HG02610 (cell line): ENCODE results near the gene IFT52.
"Not testable (repeated sequence)": the region's sequence is repeated elsewhere in the genome, so short reads cannot be mapped to it uniquely, and the experiment has no call there.

Experiments used
- ATAC-seq: cut with Tn5 transposase; IDR thresholded peaks from one replicate; pipeline ENCODE4 v1.9.1; 2021; ENCODE audit warnings: mild to moderate bottlenecking, moderate library complexity; ENCODE audit not compliant: unreplicated experiment

IFT52 gene

DNA sequence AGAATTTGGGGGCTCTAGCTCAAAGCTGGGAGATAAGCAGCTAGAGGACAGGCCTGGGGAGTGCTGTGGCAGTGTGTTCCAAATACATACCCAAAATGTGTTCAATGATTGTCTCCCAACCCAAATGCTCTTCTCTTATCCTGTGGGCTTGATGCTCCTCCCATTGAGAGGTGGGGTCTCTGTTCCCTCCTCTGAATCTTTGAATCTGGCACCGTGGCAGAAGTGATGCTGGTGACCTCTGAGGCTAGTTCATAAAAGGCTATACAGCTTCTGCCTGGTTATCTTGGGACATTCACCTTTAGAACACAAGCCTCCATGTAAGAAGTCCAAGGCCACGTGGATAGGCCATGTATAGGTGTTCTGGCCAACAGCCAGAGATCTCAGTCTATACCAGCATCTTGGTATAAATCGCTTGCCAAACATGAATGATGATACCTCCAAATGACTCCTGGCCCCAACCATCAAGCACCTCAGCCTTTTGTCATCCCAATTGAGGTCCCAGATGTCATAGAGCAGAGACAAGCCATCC, 60.3 kb downstream of the IFT52 start:
- ATAC-seq, result no peak

DNA sequence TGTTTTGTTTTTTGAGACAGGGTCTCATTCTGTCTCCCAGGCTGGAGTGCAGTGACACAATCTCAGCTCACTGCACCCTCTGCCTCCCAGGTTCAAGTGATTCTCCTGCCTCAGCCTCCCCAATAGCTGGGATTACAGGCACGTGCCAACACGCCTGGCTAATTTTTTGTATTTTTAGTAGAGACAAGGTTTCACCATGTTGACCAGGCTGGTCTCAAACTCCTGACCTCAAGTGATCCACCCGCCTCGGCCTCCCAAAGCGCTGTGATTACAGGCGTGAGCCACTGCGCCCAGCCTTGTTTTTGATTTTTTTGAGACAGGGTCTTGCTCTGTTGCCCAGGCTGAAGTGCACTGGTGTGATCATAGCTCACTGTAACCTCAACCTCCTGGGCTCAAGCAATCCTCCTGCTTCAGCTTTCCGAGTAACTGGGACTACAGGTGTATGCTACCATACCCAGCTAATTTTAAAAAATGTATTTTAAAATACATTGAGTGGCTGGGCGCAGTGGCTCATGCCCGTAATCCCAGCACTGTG, 61.0 kb downstream of the IFT52 start:
- ATAC-seq, result not testable (repeated sequence)

GRCh38 chr20:43653966-43654365, 63.2 kb downstream of the IFT52 start:
- no peak for ATAC-seq

DNA sequence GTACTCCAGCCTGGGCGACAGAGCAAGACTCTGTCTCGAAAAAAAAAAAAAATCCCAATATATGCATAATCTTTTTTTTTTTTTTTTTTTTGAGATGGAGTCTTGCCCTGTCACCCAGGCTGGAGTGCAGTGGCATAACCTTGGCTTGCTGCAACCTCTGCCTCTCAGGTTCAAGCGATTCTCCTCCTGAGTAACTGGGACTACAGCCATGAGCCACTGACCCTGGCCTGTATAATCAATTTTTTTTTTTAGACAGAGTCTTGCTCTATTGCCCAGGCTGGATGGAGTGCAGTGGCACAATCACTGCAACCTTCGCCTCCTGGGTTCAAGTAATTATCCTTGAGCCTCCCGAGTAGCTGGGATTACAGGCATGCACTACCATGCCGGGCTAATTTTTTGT, 64.4 kb downstream of the IFT52 start:
- not testable (repeated sequence) for ATAC-seq

- ATAC-seq, result no peak
Measured at GRCh38 chr20:43655937-43656336, 65.2 kb downstream of the IFT52 start.

DNA sequence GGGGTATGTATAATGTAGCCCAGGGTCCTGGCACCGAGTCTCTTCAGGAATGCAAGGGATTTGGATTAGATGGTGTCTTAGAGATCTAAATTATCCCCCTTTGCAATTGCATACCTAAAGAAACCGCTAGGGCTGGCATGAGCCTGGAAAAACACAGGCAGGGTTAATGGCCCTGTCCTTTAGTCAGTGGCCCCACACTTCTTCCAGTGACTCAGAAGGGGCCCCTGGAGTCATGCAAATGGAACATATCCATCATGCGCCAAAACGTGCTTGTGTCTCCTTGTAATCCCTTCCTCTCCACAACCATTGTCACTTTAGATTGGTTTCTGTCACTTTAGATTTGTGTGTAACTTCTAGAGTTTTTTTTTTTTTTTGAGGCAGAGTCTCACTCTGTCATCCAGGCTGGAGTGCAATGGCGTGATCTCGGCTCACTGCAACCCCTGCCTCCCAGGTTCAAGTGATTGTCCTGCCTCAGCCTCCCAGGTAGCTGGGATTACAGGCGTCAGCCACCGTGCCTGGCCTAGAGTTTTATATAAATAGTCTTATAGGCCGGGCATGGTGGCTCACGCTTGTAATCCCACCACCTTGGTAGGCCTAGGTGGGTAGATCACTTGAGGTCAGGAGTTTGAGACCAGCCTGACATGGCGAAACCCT, 67.5 kb downstream of the IFT52 start:
- no peak for ATAC-seq

DNA sequence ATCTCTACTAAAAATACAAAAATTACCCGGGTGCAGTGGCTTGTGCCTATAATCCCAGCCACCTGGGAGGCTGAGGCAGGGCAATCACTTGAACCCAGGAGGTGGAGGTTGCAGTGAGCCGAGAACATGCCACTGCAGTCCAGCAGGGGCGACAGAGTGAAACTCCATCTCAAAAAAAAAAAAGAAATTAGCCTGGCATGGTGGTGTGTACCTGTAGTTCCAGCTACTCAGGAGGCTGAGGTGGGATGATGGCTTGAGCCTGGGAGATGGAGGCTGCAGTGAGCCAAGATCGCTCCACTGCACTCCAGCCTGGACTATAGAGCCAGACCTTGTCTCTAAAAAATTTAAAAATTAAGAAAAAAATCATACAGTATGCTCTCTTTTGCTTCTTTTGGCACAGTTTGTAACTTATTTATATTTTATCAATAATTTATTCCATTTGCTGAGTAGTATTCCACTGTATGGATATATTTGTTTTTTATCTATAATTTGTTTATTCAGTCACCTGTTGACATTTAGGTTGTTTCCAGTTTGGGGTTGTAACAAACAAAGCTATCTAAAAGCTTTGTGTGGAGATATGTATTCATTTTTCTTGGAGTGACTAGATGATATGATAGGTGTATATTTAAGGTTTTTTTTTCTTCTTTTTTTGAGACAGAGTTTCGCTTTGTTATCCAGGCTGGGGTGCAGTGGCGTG, 68.1 kb downstream of the IFT52 start:
- ATAC-seq, result no peak

- ATAC-seq, result no peak
Measured at GRCh38 chr20:43662943-43663655, 72.4 kb downstream of the IFT52 start.

DNA sequence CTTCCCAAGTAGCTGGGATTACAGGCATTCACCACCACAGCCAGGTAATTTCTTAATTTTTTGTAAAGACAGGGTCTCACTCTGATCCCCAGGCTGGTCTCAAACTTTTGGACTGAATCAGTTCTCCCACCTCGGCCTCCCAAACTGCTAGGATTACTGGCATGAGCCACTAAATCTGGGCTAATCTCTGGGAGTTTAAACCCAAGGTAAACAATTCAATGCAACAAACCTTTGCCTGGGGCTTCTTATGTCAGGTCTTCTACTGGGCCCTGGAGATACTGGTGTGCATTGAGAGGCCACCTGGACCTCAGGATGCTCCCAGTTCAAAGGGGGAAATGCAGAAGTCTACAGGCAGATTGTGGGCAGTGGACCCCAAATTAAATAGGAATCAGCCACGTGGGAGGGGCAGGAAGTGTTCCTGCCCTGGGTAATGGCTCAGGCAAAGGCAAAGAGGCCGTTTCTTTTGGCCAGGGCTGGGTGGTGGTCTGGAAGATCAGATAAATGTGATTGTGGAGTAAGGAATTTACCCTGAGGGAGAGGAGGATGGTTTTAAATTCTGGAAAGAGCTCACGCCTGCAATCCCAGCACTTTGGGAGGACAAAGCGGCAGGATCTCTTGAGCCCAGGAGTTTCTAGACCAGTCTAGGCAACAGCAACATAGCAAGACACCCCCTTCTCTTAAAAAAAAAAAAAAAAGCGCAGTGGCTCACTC, 74.9 kb downstream of the IFT52 start:
- ATAC-seq, result no peak

DNA sequence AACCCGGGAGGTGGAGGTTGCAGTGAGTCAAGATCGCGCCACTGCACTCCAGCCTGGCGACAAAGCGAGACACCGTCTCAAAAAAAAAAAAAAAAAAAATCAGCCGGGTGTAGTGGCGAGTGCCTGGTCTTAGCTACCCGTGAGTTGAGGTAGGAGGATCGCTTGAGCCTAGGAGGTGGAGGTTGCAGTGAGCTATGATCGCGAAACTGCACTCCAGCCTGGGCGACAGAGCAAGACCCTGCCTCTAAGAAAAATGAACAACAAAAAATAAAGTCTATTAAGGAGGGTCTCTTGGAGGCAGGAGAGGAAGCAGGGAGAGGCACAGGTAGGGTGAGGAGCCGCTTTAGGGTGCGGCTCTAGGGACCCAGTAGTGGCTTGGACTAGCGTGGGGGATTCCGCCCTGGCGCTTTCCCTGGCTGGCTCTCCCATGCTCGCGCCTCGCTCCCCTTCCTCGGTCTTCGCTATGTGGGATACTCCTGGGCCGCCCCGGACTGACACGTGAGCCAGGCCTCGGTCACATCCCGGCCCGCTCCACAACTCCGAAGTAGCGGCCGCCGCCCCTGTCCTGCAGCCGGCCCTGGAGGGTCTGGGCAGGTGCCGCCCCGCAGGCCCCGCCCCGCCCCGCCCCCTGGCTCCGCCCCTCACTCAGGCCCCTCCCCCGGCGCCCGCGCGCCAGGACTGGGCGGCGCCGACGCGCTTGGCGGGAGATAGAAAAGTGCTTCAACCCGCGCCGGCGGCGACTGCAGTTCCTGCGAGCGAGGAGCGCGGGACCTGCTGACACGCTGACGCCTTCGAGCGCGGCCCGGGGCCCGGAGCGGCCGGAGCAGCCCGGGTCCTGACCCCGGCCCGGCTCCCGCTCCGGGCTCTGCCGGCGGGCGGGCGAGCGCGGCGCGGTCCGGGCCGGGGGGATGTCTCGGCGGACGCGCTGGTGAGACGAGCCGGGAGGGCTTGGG, 75.9 kb downstream of the IFT52 start, which contains the start of gene MYBL2:
MYBL2 (plus strand) TSS at position 739 of the 953 bp plus-strand sequence; CDS start at position 909, 170 bp downstream.
- peak; percentile 76 for ATAC-seq

- peak; percentile 39 for ATAC-seq
Measured at GRCh38 chr20:43667341-43668132, 76.8 kb downstream of the IFT52 start.

GRCh38 chr20:43669332-43669731, 78.6 kb downstream of the IFT52 start:
- ATAC-seq, result no peak

- no peak for ATAC-seq
Measured at GRCh38 chr20:43670423-43670822, 79.7 kb downstream of the IFT52 start.

DNA sequence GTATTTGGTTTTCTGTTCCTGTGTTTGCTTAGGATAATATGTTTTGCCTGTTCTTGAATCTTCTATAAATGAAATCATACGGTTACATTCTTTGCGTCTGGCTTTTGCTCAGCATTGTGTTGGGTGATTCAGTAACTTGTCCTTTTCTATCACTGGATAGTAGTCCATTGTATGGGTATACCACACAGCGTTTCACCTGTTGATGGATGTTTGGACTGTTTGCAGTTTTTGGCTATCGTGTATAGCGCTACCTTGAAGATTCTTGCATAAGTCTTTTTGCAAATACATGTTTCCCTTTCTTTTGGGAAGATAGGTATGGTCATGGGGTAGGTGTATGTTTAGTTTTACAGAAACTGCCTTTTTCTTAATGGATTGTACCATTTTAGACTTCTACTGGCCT, 85.6 kb downstream of the IFT52 start:
- no peak for ATAC-seq

DNA sequence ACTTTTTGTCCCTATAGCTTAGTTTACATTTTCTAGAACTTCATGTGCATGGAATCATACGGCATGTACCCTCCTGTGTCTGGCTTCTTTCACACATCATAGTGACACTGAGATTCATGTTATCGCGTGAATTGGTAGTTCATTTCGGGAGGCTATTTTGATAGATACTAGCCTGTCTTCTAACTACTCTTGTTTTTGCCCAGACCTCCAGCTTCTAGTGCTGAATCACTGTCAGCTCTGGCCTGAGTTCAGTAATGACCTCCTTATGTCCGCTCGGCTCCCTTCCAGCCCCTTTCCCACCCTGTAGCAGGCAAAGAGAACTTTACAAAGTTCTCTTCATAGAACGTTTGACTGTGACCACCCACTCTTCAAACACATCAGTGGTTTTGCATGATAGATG, 90.2 kb downstream of the IFT52 start:
- no peak for ATAC-seq

GRCh38 chr20:43681468-43681942, 90.8 kb downstream of the IFT52 start:
- peak; percentile 17 for ATAC-seq

DNA sequence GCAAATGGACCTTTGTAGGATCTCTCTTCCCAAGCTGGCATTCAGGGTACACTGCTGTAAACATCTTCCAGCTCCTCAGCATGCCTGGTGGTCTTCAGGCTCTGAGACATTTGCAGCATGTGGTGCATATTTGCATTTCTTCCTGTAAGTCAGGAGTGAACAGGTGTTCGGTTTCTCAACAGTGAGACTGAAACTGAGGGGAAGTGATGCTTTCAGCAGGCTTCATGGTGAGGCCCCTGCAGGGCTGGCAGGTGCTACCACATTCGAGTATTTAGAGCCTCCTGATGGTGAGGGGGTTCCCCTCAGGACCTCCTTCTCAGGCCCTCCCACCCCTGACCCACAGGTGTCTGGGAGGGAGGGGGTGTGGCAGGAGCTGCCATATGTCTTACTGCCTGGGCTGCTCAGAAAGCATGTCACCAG, 91.3 kb downstream of the IFT52 start:
- ATAC-seq, result peak; percentile 92

GRCh38 chr20:43682446-43682845, 91.7 kb downstream of the IFT52 start:
- peak; percentile 28 for ATAC-seq

DNA sequence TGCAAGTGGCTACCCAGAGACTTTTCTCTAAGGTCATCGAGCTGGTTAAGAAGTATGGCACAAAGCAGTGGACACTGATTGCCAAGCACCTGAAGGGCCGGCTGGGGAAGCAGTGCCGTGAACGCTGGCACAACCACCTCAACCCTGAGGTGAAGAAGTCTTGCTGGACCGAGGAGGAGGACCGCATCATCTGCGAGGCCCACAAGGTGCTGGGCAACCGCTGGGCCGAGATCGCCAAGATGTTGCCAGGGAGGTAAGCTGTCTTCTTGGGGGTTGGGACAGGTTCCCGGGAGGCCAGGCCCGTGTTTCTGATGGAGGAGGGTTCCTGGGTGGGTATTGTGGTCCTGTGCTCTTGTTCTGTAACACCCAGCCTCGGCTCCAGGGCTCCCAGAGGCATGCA, 96.1 kb downstream of the IFT52 start:
- no peak for ATAC-seq
